Measurements from ENCODE around the gene TAGLN3. TPM values are rescaled to one million over a fixed set of nuclear protein-coding genes. Genes with fewer than 3 reads are reported as not detected.
A peak's percentile ranks its signal among the peaks of the same experiment; 100 is the strongest.

Gene TAGLN3
- total RNA-seq, 8 experiments from 2014 or later: 0.67 to 422 (median 194) TPM; not detected in 2

- in situ Hi-C loops (cut with MboI; ENCODE audit: low pct_unique_long_range_greater_than_20kb in 2 of 9, low sequenced_read_pairs in 9 of 9, unreplicated experiment in 9 of 9): loop anchor here in 6 of 9 experiments (25.0 kb wide), 1 partner anchor 253 kb away; no protein-coding TSS in a partner anchor
These were observed 33.2 kb upstream of the TAGLN3 start for GRCh38 chr3:111965484-111965883.

DNA sequence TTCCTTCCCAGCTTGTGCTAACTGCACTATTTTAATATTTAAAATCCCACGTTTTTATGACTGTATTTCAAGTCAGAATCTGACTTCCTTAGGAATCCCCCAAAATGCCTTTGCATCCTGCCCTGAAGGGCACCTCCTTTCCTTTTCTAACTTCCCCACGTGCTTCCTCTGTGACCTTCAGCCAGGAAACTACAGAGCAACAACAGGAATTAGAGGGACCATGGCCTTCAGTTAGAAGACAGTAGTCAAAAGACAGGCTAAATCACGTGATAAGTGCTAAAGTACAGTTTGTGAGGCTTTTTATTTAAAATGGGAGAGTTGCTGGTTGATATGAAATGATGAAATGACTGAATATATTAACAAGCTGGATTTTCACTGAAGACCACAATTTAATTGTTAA is 31.7 kb upstream of the TAGLN3 start:
- Histone ChIP-seq H3K4me1 (replicated peaks in 1 of 2) (peaks cover 8 to 28% of the 10 kb centered on the region in 2 donors), H3K4me3 (no peak overlapping the region), H3K27ac (no peak overlapping the region)
- 0 to 77% (median 38%) methylated on average over 2 to 3 of the region's 3 CpGs; no CpG with 5 or more reads in 1 of the 10 experiments for WGBS, 10 experiments
- peak in 1 of 8 experiments; percentile 20 for ATAC-seq (replicated peaks in 6 of 8)
- in situ Hi-C loops (cut with MboI; ENCODE audit: low pct_unique_long_range_greater_than_20kb in 2 of 9, low sequenced_read_pairs in 9 of 9, unreplicated experiment in 9 of 9): loop anchor here in 6 of 9 experiments (25.0 kb wide), 1 partner anchor 255 kb away; no protein-coding TSS in a partner anchor

More at GRCh38 chr3:111965484-111965883, 33.2 kb upstream of the TAGLN3 start:
- Histone ChIP-seq H3K4me3 (no peak overlapping the region), H3K27ac (no peak overlapping the region), H3K4me1 (replicated peaks in 1 of 2) (peaks cover under 1 to 12% of the 10 kb centered on the region in 2 donors)
- 69 to 100% (median 94%) methylated on average over 2 of the region's 2 CpGs for WGBS, 10 experiments
- no peak for ATAC-seq (replicated peaks in 6 of 8)

GRCh38 chr3:111967651-111968274 is 31.0 kb upstream of the TAGLN3 start:
- Histone ChIP-seq H3K27ac (no peak overlapping the region), H3K4me3 (no peak overlapping the region), H3K4me1 (replicated peaks in 1 of 2) (peaks cover 8 to 31% of the 10 kb centered on the region in 2 donors)
- 1 to 40% (median 13%) methylated on average over 1 to 8 of the region's 8 CpGs for WGBS, 10 experiments
- in situ Hi-C loops (cut with MboI; ENCODE audit: low pct_unique_long_range_greater_than_20kb in 2 of 9, low sequenced_read_pairs in 9 of 9, unreplicated experiment in 9 of 9): loop anchor here in 6 of 9 experiments (25.0 kb wide), 1 partner anchor 255 kb away; no protein-coding TSS in a partner anchor
- peak; percentile 46 to 97 (median 74) for ATAC-seq (replicated peaks in 6 of 8)

DNA sequence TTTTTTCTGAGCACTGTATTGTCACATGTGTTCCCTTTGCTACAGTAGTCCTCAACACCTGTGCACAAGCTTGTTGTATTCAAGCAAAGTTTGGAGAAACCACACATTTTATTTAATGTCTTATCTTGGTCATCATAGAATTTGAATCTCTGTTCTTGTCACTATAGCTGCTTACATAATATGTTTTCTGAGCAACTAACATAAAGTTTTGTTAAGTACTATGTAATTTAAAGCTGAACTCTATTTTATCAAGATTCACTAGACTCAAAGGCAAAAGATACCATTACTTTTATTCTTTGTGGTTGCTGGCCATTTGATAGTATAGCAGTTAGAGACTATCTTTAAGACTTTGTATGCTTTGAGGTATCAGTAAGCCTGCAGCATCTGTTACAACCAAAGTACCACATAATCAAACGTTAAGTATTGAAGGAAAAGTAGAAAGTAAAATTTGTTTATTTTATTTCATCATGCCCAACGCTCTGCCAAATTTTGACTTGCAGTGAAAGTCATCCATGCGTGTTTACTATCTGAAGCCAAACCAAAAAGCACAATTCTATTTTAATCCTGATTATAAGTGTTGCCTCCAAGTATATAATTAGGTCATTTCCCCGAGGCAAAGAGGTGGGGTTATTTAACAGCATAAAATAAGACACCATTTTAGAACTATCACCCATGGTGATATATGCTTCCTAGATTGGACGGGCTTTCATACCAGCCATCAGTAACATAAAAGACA is 30.2 kb upstream of the TAGLN3 start:
- ATAC-seq (replicated peaks in 6 of 8): no peak
- in situ Hi-C loops (cut with MboI; ENCODE audit: low pct_unique_long_range_greater_than_20kb in 2 of 9, low sequenced_read_pairs in 9 of 9, unreplicated experiment in 9 of 9): loop anchor here in 6 of 9 experiments (25.0 kb wide), 1 partner anchor 256 kb away; no protein-coding TSS in a partner anchor

DNA sequence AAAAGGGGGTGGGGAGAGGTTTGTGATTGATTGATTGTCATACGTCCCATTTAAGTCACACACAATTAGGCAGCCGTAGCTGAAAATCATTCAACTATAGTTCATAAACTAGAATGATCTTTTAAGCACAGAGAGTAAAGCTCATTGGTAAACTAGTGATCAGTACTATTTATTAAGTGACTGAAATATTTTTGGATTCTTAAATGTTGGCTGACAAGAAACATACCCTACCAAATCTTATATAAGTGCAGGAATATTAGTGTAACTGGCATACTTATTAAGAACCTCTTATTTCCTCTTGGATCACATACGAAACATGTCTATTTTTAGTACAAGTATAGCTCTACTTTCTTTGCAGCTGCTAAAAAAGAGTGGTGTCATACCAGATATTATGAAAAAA is 28.3 kb upstream of the TAGLN3 start:
- Histone ChIP-seq H3K27ac (no peak overlapping the region), H3K4me1 (replicated peaks in 1 of 2) (peaks cover 8 to 31% of the 10 kb centered on the region in 2 donors), H3K4me3 (no peak overlapping the region)
- 50 to 96% (median 80%) methylated on average over 1 to 3 of the region's 3 CpGs; no CpG with 5 or more reads in 2 of the 10 experiments for WGBS, 10 experiments
- in situ Hi-C loops (cut with MboI; ENCODE audit: low pct_unique_long_range_greater_than_20kb in 2 of 9, low sequenced_read_pairs in 9 of 9, unreplicated experiment in 9 of 9): loop anchor here in 7 of 9 experiments (10.0 to 25.0 kb wide), 2 partner anchors 256 to 258 kb away; no protein-coding TSS in a partner anchor
- ATAC-seq (replicated peaks in 6 of 8): no peak

More for the DNA sequence above, 30.2 kb upstream of the TAGLN3 start:
- H3K27ac ChIP-seq: no peak overlapping the region
- no peak overlapping the region for H3K4me3 ChIP-seq
- WGBS, 10 experiments: 9 to 95% (median 64%) methylated on average over 2 to 5 of the region's 5 CpGs
- peaks cover 8 to 31% of the 10 kb centered on the region in 2 donors for H3K4me1 ChIP-seq (replicated peaks in 1 of 2)

GRCh38 chr3:111971533-111972130 is 27.1 kb upstream of the TAGLN3 start:
- H3K4me1 ChIP-seq (replicated peaks in 1 of 2): peaks cover 8 to 31% of the 10 kb centered on the region in 2 donors
- ATAC-seq (replicated peaks in 6 of 8): peak in 5 of 8 experiments; percentile 88 to 99 (median 99)
- no peak overlapping the region for H3K4me3 ChIP-seq
- in situ Hi-C loops (cut with MboI; ENCODE audit: low pct_unique_long_range_greater_than_20kb in 2 of 9, low sequenced_read_pairs in 9 of 9, unreplicated experiment in 9 of 9): loop anchor here in 7 of 9 experiments (10.0 to 25.0 kb wide), 2 partner anchors 257 to 259 kb away; no protein-coding TSS in a partner anchor
- H3K27ac ChIP-seq: peak overlapping the region; percentile 22 to 54
- WGBS, 10 experiments: 59 to 94% (median 71%) methylated on average over 3 to 11 of the region's 11 CpGs

GRCh38 chr3:111972891-111973290 is 25.8 kb upstream of the TAGLN3 start:
- WGBS, 10 experiments: 22 to 100% (median 83%) methylated on average over 1 to 3 of the region's 3 CpGs
- no peak overlapping the region for H3K4me3 ChIP-seq
- H3K27ac ChIP-seq: no peak overlapping the region
- peaks cover 8 to 24% of the 10 kb centered on the region in 2 donors for H3K4me1 ChIP-seq (replicated peaks in 1 of 2)
- in situ Hi-C loops (cut with MboI; ENCODE audit: low pct_unique_long_range_greater_than_20kb in 2 of 9, low sequenced_read_pairs in 9 of 9, unreplicated experiment in 9 of 9): loop anchor here in 7 of 9 experiments (10.0 to 25.0 kb wide), 2 partner anchors 258 to 261 kb away; no protein-coding TSS in a partner anchor
- ATAC-seq (replicated peaks in 6 of 8): no peak

- ATAC-seq (replicated peaks in 6 of 8): no peak
- Histone ChIP-seq H3K27ac (no peak overlapping the region), H3K4me1 (replicated peaks in 1 of 2) (peaks cover 8 to 26% of the 10 kb centered on the region in 2 donors), H3K4me3 (no peak overlapping the region)
- in situ Hi-C loops (cut with MboI; ENCODE audit: low pct_unique_long_range_greater_than_20kb in 2 of 9, low sequenced_read_pairs in 9 of 9, unreplicated experiment in 9 of 9): loop anchor here in 1 of 9 experiments (10.0 kb wide), 1 partner anchor 260 kb away; no protein-coding TSS in a partner anchor
- 68 to 100% (median 95%) methylated on average over 1 to 2 of the region's 2 CpGs; no CpG with 5 or more reads in 3 of the 10 experiments for WGBS, 10 experiments
These were observed 23.6 kb upstream of the TAGLN3 start for GRCh38 chr3:111975131-111975530.

GRCh38 chr3:111976254-111976653 is 22.5 kb upstream of the TAGLN3 start:
- 55 to 73% (median 65%) methylated on average over 2 of the region's 2 CpGs; no CpG with 5 or more reads in 4 of the 10 experiments for WGBS, 10 experiments
- ATAC-seq (replicated peaks in 6 of 8): no peak
- in situ Hi-C loops (cut with MboI; ENCODE audit: low pct_unique_long_range_greater_than_20kb in 2 of 9, low sequenced_read_pairs in 9 of 9, unreplicated experiment in 9 of 9): loop anchor here in 1 of 9 experiments (10.0 kb wide), 1 partner anchor 261 kb away; no protein-coding TSS in a partner anchor

DNA sequence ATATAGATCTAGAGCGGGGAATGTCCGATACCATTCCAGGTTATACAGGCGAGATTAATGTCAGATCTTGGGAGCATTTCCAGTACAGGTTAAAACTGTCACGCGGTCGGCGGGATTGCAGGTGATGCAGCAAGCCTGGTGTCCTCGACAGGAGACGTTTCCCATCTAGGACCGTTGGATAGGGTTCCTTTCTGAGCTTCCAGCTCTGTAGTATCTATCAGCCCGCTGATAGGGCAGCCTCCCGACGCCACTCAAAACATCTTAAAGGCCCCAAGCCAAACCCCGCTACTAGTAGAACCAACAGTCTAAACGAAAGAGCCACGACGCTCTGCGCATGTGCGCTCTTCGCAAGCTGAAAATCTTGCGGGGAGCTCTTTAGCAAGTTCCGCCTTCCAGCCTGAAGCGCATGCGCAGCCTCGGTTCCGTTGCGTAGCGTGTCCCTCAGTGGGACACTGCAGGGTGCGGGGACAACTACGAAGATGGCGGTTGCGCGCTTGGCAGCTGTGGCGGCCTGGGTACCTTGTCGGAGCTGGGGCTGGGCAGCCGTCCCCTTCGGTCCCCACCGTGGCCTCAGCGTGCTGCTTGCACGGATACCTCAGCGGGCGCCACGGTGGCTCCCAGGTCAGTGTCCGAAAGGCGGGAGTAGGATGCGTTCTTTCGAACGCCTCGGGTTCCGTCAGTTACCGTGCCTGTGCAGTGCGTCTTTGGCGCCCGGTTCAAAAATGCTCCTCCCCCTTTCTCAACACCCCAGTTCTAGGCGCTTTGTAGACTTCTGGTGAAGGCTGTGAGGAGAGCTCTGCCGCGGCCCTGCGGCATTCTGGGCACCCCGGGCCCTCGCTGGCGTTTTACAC is 19.9 kb upstream of the TAGLN3 start, which contains the start of gene ABHD10:
TSS of gene ABHD10 (plus strand) at position 444 of the 851 bp plus-strand sequence. CDS start at position 480, 36 bp downstream.
- Histone ChIP-seq H3K4me1 (replicated peaks in 1 of 2) (peaks cover 8 to 28% of the 10 kb centered on the region in 2 donors), H3K4me3 (peak within 1 kb of the TSS; percentile 63 to 89 (median 85)), H3K27ac (peak within 1 kb of the TSS; percentile 85 to 93)
- ATAC-seq (replicated peaks in 6 of 8): peak; percentile 93 to 99 (median 98)
- WGBS, 10 experiments: 4 to 79% (median 26%) methylated on average over 7 to 21 of the region's 61 CpGs; no CpG with 5 or more reads in 5 of the 10 experiments
- in situ Hi-C loops (cut with MboI; ENCODE audit: low pct_unique_long_range_greater_than_20kb in 2 of 9, low sequenced_read_pairs in 9 of 9, unreplicated experiment in 9 of 9): loop anchor here in 1 of 9 experiments (10.0 kb wide), 1 partner anchor 264 kb away; no protein-coding TSS in a partner anchor

More at GRCh38 chr3:111976254-111976653, 22.5 kb upstream of the TAGLN3 start:
- Histone ChIP-seq H3K4me1 (replicated peaks in 1 of 2) (peaks cover 5 to 26% of the 10 kb centered on the region in 2 donors), H3K4me3 (no peak overlapping the region), H3K27ac (no peak overlapping the region)

GRCh38 chr3:111979434-111980038 is 19.2 kb upstream of the TAGLN3 start:
- H3K4me1 ChIP-seq (replicated peaks in 1 of 2): peaks cover 8 to 28% of the 10 kb centered on the region in 2 donors
- 0 to 20% (median 4%) methylated on average over 1 to 5 of the region's 5 CpGs for WGBS, 10 experiments

More at GRCh38 chr3:111979434-111980038, 19.2 kb upstream of the TAGLN3 start:
- peak overlapping the region; percentile 85 to 93 for H3K27ac ChIP-seq
- in situ Hi-C loops (cut with MboI; ENCODE audit: low pct_unique_long_range_greater_than_20kb in 2 of 9, low sequenced_read_pairs in 9 of 9, unreplicated experiment in 9 of 9): loop anchor here in 1 of 9 experiments (10.0 kb wide), 1 partner anchor 265 kb away; no protein-coding TSS in a partner anchor
- ATAC-seq (replicated peaks in 6 of 8): peak in 2 of 8 experiments; percentile 1 to 2
- H3K4me3 ChIP-seq: peak overlapping the region; percentile 63 to 89 (median 85)
